ENCODE measurements around the gene TVP23C. TPM values are rescaled to one million over a fixed set of nuclear protein-coding genes. Genes with fewer than 3 reads are reported as not detected.
A peak's percentile ranks its signal among the peaks of the same experiment; 100 is the strongest.

TVP23C gene
- total RNA-seq, 1 donor from 2014 or later = 9.2 TPM

- H3K9me3 Mint-ChIP-seq = no peaks in the 10 kb centered on the region
- TF ChIP-seq CTCF (conservative IDR thresholded peaks at IDR 0.05) = no peak
- peaks cover 27% of the 10 kb centered on the region for H3K36me3 Mint-ChIP-seq (ENCODE audit: low read depth)
- H3K4me3 Mint-ChIP-seq = no peak overlapping the region
- no peak for DNase-seq (ENCODE audit: low read depth, low spot score)
- no peaks in the 10 kb centered on the region for H3K27me3 Mint-ChIP-seq (ENCODE audit: low read depth)
- peaks cover 38% of the 10 kb centered on the region for H3K4me1 Mint-ChIP-seq
- no peak overlapping the region for H3K27ac Mint-ChIP-seq (ENCODE audit: unreplicated experiment)
Observed at GRCh38 chr17:15516150-15516549, 47.1 kb downstream of the TVP23C start.

- no peak overlapping the region for H3K4me3 Mint-ChIP-seq
- H3K27me3 Mint-ChIP-seq (ENCODE audit: low read depth) = no peaks in the 10 kb centered on the region
- peaks cover 35% of the 10 kb centered on the region for H3K36me3 Mint-ChIP-seq (ENCODE audit: low read depth)
- DNase-seq (ENCODE audit: low read depth, low spot score) = no peak
- TF ChIP-seq CTCF (conservative IDR thresholded peaks at IDR 0.05) = no peak
- no peak overlapping the region for H3K27ac Mint-ChIP-seq (ENCODE audit: unreplicated experiment)
- no peaks in the 10 kb centered on the region for H3K9me3 Mint-ChIP-seq
- H3K4me1 Mint-ChIP-seq = peaks cover 46% of the 10 kb centered on the region
Observed at GRCh38 chr17:15514469-15514868, 48.8 kb downstream of the TVP23C start.

- DNase-seq (ENCODE audit: low read depth, low spot score) = no peak
- H3K27ac Mint-ChIP-seq (ENCODE audit: unreplicated experiment) = peak overlapping the region; percentile 55
Observed at GRCh38 chr17:15513856-15514459, 49.3 kb downstream of the TVP23C start.

GRCh38 chr17:15513058-15513791, 50.1 kb downstream of the TVP23C start:
- DNase-seq (ENCODE audit: low read depth, low spot score) = no peak

More at GRCh38 chr17:15513856-15514459, 49.3 kb downstream of the TVP23C start:
- H3K9me3 Mint-ChIP-seq = no peaks in the 10 kb centered on the region
- peaks cover 34% of the 10 kb centered on the region for H3K36me3 Mint-ChIP-seq (ENCODE audit: low read depth)
- H3K27me3 Mint-ChIP-seq (ENCODE audit: low read depth) = no peaks in the 10 kb centered on the region
- H3K4me1 Mint-ChIP-seq = peaks cover 46% of the 10 kb centered on the region
- H3K4me3 Mint-ChIP-seq = no peak overlapping the region
- TF ChIP-seq CTCF (conservative IDR thresholded peaks at IDR 0.05) = no peak

GRCh38 chr17:15512071-15512709, 51.1 kb downstream of the TVP23C start:
- no peak for TF ChIP-seq CTCF (conservative IDR thresholded peaks at IDR 0.05)
- no peak for DNase-seq (ENCODE audit: low read depth, low spot score)
- peaks cover 46% of the 10 kb centered on the region for H3K4me1 Mint-ChIP-seq

More at GRCh38 chr17:15513058-15513791, 50.1 kb downstream of the TVP23C start:
- no peak for TF ChIP-seq CTCF (conservative IDR thresholded peaks at IDR 0.05)
- no peaks in the 10 kb centered on the region for H3K27me3 Mint-ChIP-seq (ENCODE audit: low read depth)
- H3K4me1 Mint-ChIP-seq = peaks cover 46% of the 10 kb centered on the region
- H3K36me3 Mint-ChIP-seq (ENCODE audit: low read depth) = peaks cover 36% of the 10 kb centered on the region
- no peaks in the 10 kb centered on the region for H3K9me3 Mint-ChIP-seq
- no peak overlapping the region for H3K4me3 Mint-ChIP-seq
- H3K27ac Mint-ChIP-seq (ENCODE audit: unreplicated experiment) = peak overlapping the region; percentile 55

More at GRCh38 chr17:15512071-15512709, 51.1 kb downstream of the TVP23C start:
- Mint-ChIP-seq H3K4me3 (no peak overlapping the region), H3K9me3 (no peaks in the 10 kb centered on the region), H3K36me3 (ENCODE audit: low read depth) (peaks cover 37% of the 10 kb centered on the region), H3K27me3 (ENCODE audit: low read depth) (no peaks in the 10 kb centered on the region), H3K27ac (ENCODE audit: unreplicated experiment) (peak overlapping the region; percentile 54)
